BE2C (cell line): ENCODE results near the gene VTN.

Experiments
- DNase-seq: peaks from one replicate; pipeline ENCODE4 v3.0.0-alpha.2; 2020
- H3K27me3 ChIP-seq: fragments of 250-450 bp; sonication (Bioruptor Pico); 2 replicates; pipeline ENCODE4 v1.5.1; 2020; ENCODE audit warnings: mild to moderate bottlenecking
- H3K36me3 ChIP-seq: fragments of 250-450 bp; sonication (Bioruptor Pico); 2 replicates; pipeline ENCODE4 v1.5.1; 2020; ENCODE audit warnings: mild to moderate bottlenecking
- H3K4me1 ChIP-seq: fragments of 250-450 bp; sonication (Bioruptor Pico); 2 replicates; pipeline ENCODE4 v1.5.1; 2020
- H3K4me3 ChIP-seq: 2 replicates; pipeline ENCODE4 v1.5.1; 2011; ENCODE audit warnings: low read depth, low read length
- H3K9me3 ChIP-seq: fragments of 250-450 bp; sonication (Bioruptor Pico); 2 replicates; pipeline ENCODE4 v1.5.1; 2020
- CTCF ChIP-seq: IDR thresholded peaks from 2 replicates; pipeline ENCODE4 v1.5.1; 2012; ENCODE audit warnings: mild to moderate bottlenecking, low read depth, low read length

VTN gene

GRCh38 chr17:28344435-28344901 is 25.6 kb downstream of the VTN start:
- no peaks in the 10 kb centered on the region for H3K9me3 ChIP-seq
- no peaks in the 10 kb centered on the region for H3K4me1 ChIP-seq
- no peaks in the 10 kb centered on the region for H3K36me3 ChIP-seq
- no peak for TF ChIP-seq CTCF
- no peaks in the 10 kb centered on the region for H3K27me3 ChIP-seq
- no peak overlapping the region for H3K4me3 ChIP-seq
- DNase-seq, result no peak

- DNase-seq, result no peak
- Histone ChIP-seq H3K4me1 (no peaks in the 10 kb centered on the region), H3K9me3 (no peaks in the 10 kb centered on the region), H3K27me3 (no peaks in the 10 kb centered on the region), H3K4me3 (no peak overlapping the region), H3K36me3 (no peaks in the 10 kb centered on the region)
- no peak for TF ChIP-seq CTCF
Observed at GRCh38 chr17:28344011-28344410, 26.1 kb downstream of the VTN start.

- Histone ChIP-seq H3K4me1 (no peaks in the 10 kb centered on the region), H3K36me3 (no peaks in the 10 kb centered on the region), H3K4me3 (no peak overlapping the region), H3K27me3 (no peaks in the 10 kb centered on the region), H3K9me3 (no peaks in the 10 kb centered on the region)
- DNase-seq, result no peak
- TF ChIP-seq CTCF, result no peak
Observed at GRCh38 chr17:28343491-28343932, 26.6 kb downstream of the VTN start.

GRCh38 chr17:28342313-28342712 is 27.8 kb downstream of the VTN start:
- no peak for TF ChIP-seq CTCF
- no peak for DNase-seq
- Histone ChIP-seq H3K4me1 (no peaks in the 10 kb centered on the region), H3K9me3 (no peaks in the 10 kb centered on the region), H3K36me3 (no peaks in the 10 kb centered on the region), H3K27me3 (no peaks in the 10 kb centered on the region), H3K4me3 (no peak overlapping the region)

- Histone ChIP-seq H3K9me3 (no peaks in the 10 kb centered on the region), H3K27me3 (no peaks in the 10 kb centered on the region), H3K4me1 (no peaks in the 10 kb centered on the region), H3K36me3 (no peaks in the 10 kb centered on the region), H3K4me3 (no peak overlapping the region)
- DNase-seq, result no peak
- TF ChIP-seq CTCF, result no peak
Observed at GRCh38 chr17:28341516-28341915, 28.6 kb downstream of the VTN start.

GRCh38 chr17:28340374-28340773 is 29.7 kb downstream of the VTN start:
- H3K27me3 ChIP-seq, result no peaks in the 10 kb centered on the region
- no peak for TF ChIP-seq CTCF
- H3K4me1 ChIP-seq, result no peaks in the 10 kb centered on the region
- H3K4me3 ChIP-seq, result no peak overlapping the region
- H3K9me3 ChIP-seq, result no peaks in the 10 kb centered on the region
- H3K36me3 ChIP-seq, result no peaks in the 10 kb centered on the region
- DNase-seq, result no peak
